ENCODE data around the gene SLC7A14. TPM values are rescaled to one million over a fixed set of nuclear protein-coding genes. Genes with fewer than 3 reads are reported as not detected.

SLC7A14 gene
- polyA plus RNA-seq, 3 donors, result not detected

DNA sequence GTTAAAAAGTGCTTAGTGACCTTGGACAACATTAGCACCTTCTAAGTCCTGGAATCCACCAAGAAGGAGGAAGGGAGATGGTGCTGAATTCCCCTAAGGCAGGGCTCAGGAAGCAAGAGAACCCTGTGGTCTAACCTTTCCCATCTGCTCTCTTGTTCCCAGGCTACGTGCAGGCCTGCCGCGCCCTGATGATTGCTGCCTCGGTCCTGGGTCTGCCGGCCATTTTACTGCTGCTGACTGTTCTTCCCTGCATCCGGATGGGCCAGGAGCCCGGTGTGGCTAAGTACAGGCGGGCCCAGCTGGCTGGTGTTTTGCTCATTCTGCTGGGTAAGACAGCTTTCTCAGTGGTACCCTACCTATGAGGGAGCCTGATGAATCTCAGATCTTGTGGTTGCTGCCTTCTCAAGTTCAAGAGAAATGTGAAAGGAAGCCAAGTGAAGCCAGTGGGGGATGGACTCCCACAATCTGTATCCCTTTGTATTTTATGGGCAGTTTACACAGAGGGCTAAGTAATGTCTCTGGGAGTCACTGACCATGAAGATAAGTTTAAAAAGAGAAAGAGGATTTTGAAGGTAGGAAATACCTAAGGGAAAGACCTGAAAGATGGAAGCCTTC is 162.8 kb downstream of the SLC7A14 start:
- Histone ChIP-seq H3K4me2 (replicated peaks; ENCODE audit: extremely low read depth, low read length, poor library complexity, severe bottlenecking) (no peak overlapping the region), H3K79me2 (ENCODE audit: insufficient read depth, low read length) (no peaks in the 10 kb centered on the region), H3K9ac (ENCODE audit: insufficient read depth, low read length, poor library complexity, severe bottlenecking) (no peak overlapping the region), H4K20me1 (ENCODE audit: insufficient read depth, low read length) (no peaks in the 10 kb centered on the region), H3K27ac (ENCODE audit: low read depth in 1 of 2, low read length in 2 of 2) (no peak overlapping the region), H2AFZ (ENCODE audit: insufficient read depth, low read depth, low read length, poor library complexity, severe bottlenecking) (no peak overlapping the region), H3K36me3 (replicated peaks in 1 of 2; ENCODE audit: control insufficient read depth in 1 of 2, insufficient read depth in 2 of 2, low read length in 2 of 2) (no peaks in the 10 kb centered on the region), H3K4me3 (replicated peaks in 1 of 3; ENCODE audit: low read depth in 2 of 3, low read length in 3 of 3) (no peak overlapping the region), H3K4me1 (ENCODE audit: control insufficient read depth in 1 of 2, insufficient read depth in 2 of 2, low read length in 2 of 2) (peaks cover 8 to 16% of the 10 kb centered on the region in 2 donors), H3K9me3 (replicated peaks in 1 of 2; ENCODE audit: control insufficient read depth in 1 of 2, insufficient read depth in 1 of 2, low read length in 2 of 2) (peaks cover 0 to 25% of the 10 kb centered on the region in 2 donors), H3K27me3 (ENCODE audit: control insufficient read depth in 2 of 2, insufficient read depth in 2 of 2, low read length in 2 of 2) (peaks cover 18 to 34% of the 10 kb centered on the region in 2 donors)
- Mint-ChIP-seq H3K4me1 (peaks cover 13% of the 10 kb centered on the region), H3K27me3 (ENCODE audit: low read depth in 3 of 3) (peaks cover 28 to 47% (median 36%) of the 10 kb centered on the region in 3 donors), H3K9me3 (peaks cover 0 to 6% (median 3%) of the 10 kb centered on the region in 7 donors), H3K27ac (no peak overlapping the region), H3K4me3 (no peak overlapping the region), H3K36me3 (peaks cover 3 to 4% of the 10 kb centered on the region in 2 donors)
- TF ChIP-seq CTCF (IDR thresholded peaks at IDR 0.05), result no peak
- WGBS (ENCODE audit: insufficient coverage), result 94% methylated on average over 8 of the region's 8 CpGs
- DNase-seq, result no peak
- intact Hi-C loops (cut with micrococcal nuclease), result no loop called here

DNA sequence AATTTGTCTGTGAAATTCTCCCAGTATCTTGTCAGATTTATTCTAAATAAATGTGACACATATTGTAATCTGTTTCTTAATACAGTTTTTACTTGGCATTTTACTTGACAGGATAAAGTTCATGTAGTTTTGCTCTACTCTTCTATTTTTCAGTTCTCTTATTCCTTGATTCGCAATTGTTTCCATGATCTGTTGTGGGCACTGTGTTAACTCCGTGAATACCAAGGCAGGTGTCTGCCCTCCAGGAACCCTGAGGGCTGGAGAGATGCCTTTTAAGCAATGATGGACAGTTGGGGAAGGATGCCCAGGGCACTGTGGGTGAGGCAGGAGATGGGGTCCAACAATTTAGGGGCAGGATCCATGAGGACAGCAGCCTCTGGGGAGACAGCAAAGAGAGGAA is 164.1 kb downstream of the SLC7A14 start:
- no peak overlapping the region for H3K4me3 Mint-ChIP-seq
- peaks cover 0 to 27% of the 10 kb centered on the region in 2 donors for H3K9me3 ChIP-seq (replicated peaks in 1 of 2; ENCODE audit: control insufficient read depth in 1 of 2, insufficient read depth in 1 of 2, low read length in 2 of 2)
- no peak overlapping the region for H2AFZ ChIP-seq (ENCODE audit: insufficient read depth, low read depth, low read length, poor library complexity, severe bottlenecking)
- peaks cover 30 to 46% of the 10 kb centered on the region in 2 donors for H3K27me3 ChIP-seq (ENCODE audit: control insufficient read depth in 2 of 2, insufficient read depth in 2 of 2, low read length in 2 of 2)
- no peaks in the 10 kb centered on the region for H4K20me1 ChIP-seq (ENCODE audit: insufficient read depth, low read length)
- no peak overlapping the region for H3K27ac Mint-ChIP-seq
- H3K9me3 Mint-ChIP-seq, result peaks cover 0 to 11% (median 3%) of the 10 kb centered on the region in 7 donors
- H3K79me2 ChIP-seq (ENCODE audit: insufficient read depth, low read length), result no peaks in the 10 kb centered on the region
- peaks cover 3 to 4% of the 10 kb centered on the region in 2 donors for H3K36me3 Mint-ChIP-seq
- no peak for DNase-seq
- no peak overlapping the region for H3K4me2 ChIP-seq (replicated peaks; ENCODE audit: extremely low read depth, low read length, poor library complexity, severe bottlenecking)
- H3K4me1 ChIP-seq (ENCODE audit: control insufficient read depth in 1 of 2, insufficient read depth in 2 of 2, low read length in 2 of 2), result peaks cover 8 to 16% of the 10 kb centered on the region in 2 donors
- peaks cover 39 to 54% (median 44%) of the 10 kb centered on the region in 3 donors for H3K27me3 Mint-ChIP-seq (ENCODE audit: low read depth in 3 of 3)
- no peaks in the 10 kb centered on the region for H3K36me3 ChIP-seq (replicated peaks in 1 of 2; ENCODE audit: control insufficient read depth in 1 of 2, insufficient read depth in 2 of 2, low read length in 2 of 2)
- H3K4me3 ChIP-seq (replicated peaks in 1 of 3; ENCODE audit: low read depth in 2 of 3, low read length in 3 of 3), result no peak overlapping the region
- H3K4me1 Mint-ChIP-seq, result peaks cover 13% of the 10 kb centered on the region
- TF ChIP-seq CTCF (IDR thresholded peaks at IDR 0.05), result no peak
- WGBS (ENCODE audit: insufficient coverage), result 95% methylated on average over 2 of the region's 2 CpGs
- H3K9ac ChIP-seq (ENCODE audit: insufficient read depth, low read length, poor library complexity, severe bottlenecking), result no peak overlapping the region
- intact Hi-C loops (cut with micrococcal nuclease), result no loop called here
- H3K27ac ChIP-seq (ENCODE audit: low read depth in 1 of 2, low read length in 2 of 2), result no peak overlapping the region
